GM12878 (cell line): ENCODE results near the gene PPP1R13B.

Source experiments
- CREB1 ChIP-seq: IDR thresholded peaks from 2 replicates; pipeline ENCODE4 v1.6.1; 2012; ENCODE audit warnings: low read depth, mild to moderate bottlenecking, inconsistent platforms
- EZH2 ChIP-seq: IDR thresholded peaks from 2 replicates; pipeline ENCODE4 v1.6.1; 2012; ENCODE audit warnings: low read depth, mild to moderate bottlenecking, control low read depth, inconsistent platforms, low read length, borderline replicate concordance; ENCODE audit not compliant: control insufficient read depth
- RCOR1 ChIP-seq: conservative IDR thresholded peaks from 2 replicates; pipeline ENCODE4 v1.6.1; 2012; ENCODE audit warnings: low read depth, low read length, improper control_type of control experiment
- RFX5 ChIP-seq: IDR thresholded peaks from 2 replicates; pipeline ENCODE4 v1.6.1; 2011; ENCODE audit warnings: low read depth, low read length, improper control_type of control experiment
- ZNF274 ChIP-seq: IDR thresholded peaks from one replicate; pipeline ENCODE4 v1.8.0; 2011; ENCODE audit not compliant: insufficient read length, insufficient read depth
- ZSCAN29 ChIP-seq: fragments of 450-650 bp; IDR thresholded peaks from 2 replicates; pipeline ENCODE4 v1.6.1; 2017; ENCODE audit warnings: mild to moderate bottlenecking, moderate library complexity
- TF ChIP-seq, protein P1 (sequence below), 3 experiments: IDR thresholded peaks in 2 of 3; conservative IDR thresholded peaks in 1 of 3; 2 replicates each; pipeline ENCODE4 v1.5.1; 2011; ENCODE audit warnings: low read depth in 3 of 3, low read length in 3 of 3, mild to moderate bottlenecking in 3 of 3, control low read depth in 2 of 3, moderate library complexity in 2 of 3, inconsistent platforms in 1 of 3, mixed read lengths in 1 of 3; ENCODE audit not compliant: control insufficient read depth in 2 of 3, insufficient read depth in 1 of 3; ENCODE audit errors: extremely low read depth in 1 of 3

DNA sequence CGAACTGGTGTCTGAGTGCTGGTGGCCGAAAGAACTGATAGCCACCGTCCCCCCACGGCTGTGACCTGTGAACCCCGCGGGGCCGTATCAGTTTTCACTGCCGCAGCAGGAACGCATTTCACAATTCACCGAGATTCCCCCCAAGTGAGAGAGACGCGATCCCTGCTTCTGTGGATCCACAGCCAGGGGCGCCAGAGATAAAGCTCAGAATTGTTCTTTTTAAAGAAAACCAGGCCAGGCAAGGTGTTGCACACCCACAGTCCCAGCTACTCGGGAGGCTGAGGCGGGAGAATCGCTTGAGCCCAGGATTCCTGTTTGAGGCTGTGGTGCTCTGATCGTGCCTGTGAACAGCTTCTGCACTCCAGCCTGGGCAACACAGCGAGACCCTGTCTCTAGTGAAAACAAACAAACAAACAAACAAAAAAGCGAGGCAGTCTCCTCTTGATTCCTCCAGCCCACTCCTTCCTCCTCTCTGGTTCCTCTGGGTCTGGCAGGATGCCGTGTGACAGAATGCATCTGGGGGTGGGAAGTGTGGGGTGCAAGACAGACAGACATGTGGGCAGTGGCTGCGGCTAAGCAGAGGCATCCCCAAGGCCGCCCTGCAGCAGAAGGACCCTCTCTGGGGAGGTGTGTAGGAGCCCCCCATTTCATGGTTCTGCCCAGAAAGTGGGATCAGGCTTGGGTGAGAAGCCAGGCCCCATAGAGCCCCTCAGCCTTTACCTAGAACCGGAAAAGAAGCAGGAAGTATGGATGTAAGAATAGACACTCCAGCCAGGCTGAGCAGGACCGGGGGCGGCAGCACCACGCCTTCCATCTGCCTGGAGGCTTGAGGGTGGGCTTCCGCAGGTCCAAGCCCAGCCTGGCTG is 39.2 kb upstream of the PPP1R13B start:
- TF ChIP-seq, protein P1, sequence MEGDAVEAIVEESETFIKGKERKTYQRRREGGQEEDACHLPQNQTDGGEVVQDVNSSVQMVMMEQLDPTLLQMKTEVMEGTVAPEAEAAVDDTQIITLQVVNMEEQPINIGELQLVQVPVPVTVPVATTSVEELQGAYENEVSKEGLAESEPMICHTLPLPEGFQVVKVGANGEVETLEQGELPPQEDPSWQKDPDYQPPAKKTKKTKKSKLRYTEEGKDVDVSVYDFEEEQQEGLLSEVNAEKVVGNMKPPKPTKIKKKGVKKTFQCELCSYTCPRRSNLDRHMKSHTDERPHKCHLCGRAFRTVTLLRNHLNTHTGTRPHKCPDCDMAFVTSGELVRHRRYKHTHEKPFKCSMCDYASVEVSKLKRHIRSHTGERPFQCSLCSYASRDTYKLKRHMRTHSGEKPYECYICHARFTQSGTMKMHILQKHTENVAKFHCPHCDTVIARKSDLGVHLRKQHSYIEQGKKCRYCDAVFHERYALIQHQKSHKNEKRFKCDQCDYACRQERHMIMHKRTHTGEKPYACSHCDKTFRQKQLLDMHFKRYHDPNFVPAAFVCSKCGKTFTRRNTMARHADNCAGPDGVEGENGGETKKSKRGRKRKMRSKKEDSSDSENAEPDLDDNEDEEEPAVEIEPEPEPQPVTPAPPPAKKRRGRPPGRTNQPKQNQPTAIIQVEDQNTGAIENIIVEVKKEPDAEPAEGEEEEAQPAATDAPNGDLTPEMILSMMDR (IDR thresholded peaks at IDR 0.05 in 2 of 3, conservative IDR thresholded peaks at IDR 0.05 in 1 of 3; ENCODE audit: control insufficient read depth in 2 of 3, extremely low read depth in 1 of 3, insufficient read depth in 1 of 3, low read depth in 3 of 3, low read length in 3 of 3), result no peak
- TF ChIP-seq CREB1 (no peak), RCOR1 (no peak), ZSCAN29 (no peak), ZNF274 (no peak), EZH2 (no peak), RFX5 (no peak)
